Effector memory CD8-positive, alpha-beta T cell (primary cell): Measurements from ENCODE around the gene PLEKHM2.

Experiments used
- ATAC-seq: fragments of 150-1000 bp; cut with Tn5 transposase; replicated peaks from 2 replicates; pipeline ENCODE4 v1.10.0; 2021; ENCODE audit warnings: mild to moderate bottlenecking, moderate library complexity
- DNase-seq, 3 experiments: peaks; one replicate each; pipeline ENCODE4 v3.0.0; 2021
- H3K27ac Mint-ChIP-seq, 2 donors: one replicate each; pipeline ENCODE4 v1.8.0; 2022; ENCODE audit warnings: mild to moderate bottlenecking in 2 of 2, mixed read lengths in 2 of 2, moderate library complexity in 2 of 2
- H3K27me3 Mint-ChIP-seq, 2 donors: one replicate each; pipeline ENCODE4 v1.8.0; 2022; ENCODE audit warnings: mixed read lengths in 2 of 2
- H3K36me3 Mint-ChIP-seq: one replicate; pipeline ENCODE4 v1.8.0; 2022; ENCODE audit warnings: mild to moderate bottlenecking, moderate library complexity, mixed read lengths; ENCODE audit not compliant: insufficient read depth
- H3K4me1 Mint-ChIP-seq, 2 donors: one replicate each; pipeline ENCODE4 v1.8.0; 2022; ENCODE audit warnings: low read depth in 2 of 2, mixed read lengths in 2 of 2
- H3K4me3 Mint-ChIP-seq, 2 donors: one replicate each; pipeline ENCODE4 v1.8.0; 2022; ENCODE audit warnings: mild to moderate bottlenecking in 2 of 2, mixed read lengths in 2 of 2, moderate library complexity in 2 of 2
- H3K9me3 Mint-ChIP-seq, 2 donors: one replicate each; pipeline ENCODE4 v1.8.0; 2022; ENCODE audit warnings: mixed read lengths in 2 of 2

Gene PLEKHM2

DNA sequence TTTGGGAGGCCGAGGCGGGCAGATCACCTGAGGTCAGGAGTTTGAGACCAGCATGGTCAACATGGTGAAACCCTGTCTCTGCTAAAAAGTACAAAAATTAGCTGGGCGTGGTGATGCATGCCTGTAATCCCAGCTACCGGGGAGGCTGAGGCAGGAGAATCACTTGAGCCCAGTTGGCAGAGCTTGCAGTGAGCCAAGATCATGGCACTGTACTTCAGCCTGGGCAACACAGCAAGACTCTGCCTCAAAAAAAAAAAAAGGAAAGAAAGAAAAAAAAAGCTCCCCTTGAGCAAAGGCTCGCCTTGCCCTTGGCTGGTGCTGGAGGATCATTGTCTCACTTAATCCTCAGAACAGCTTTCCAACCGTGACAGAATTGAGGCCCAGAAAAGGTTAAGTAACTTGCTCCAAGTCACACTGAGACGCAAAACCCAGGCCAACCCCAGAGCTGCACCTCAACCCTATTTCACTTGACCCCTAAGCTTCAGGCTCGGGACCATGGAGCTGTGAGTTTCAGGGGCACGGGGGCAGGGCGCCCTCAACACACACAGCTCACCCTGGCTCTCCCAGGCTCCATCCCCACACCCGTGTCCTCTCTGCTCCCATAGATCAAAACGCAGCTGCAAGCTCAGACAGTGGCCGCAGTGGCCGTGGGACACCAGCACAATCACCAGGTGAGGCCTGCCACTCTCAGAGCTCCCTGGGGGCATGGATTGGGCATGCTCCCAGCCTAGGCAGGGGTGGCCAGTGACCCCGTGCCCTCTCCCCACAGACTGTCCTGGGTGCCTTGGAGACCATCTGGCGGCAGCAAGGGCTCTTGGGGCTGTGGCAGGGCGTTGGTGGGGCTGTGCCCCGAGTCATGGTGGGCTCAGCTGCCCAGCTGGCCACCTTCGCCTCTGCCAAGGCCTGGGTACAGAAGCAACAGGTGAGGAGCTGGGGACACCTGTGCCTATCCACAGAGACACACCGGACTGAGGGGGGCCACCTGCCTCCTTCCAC, 53.5 kb downstream of the PLEKHM2 start:
- Mint-ChIP-seq H3K27ac (peak overlapping the region; percentile 28 to 87), H3K27me3 (peaks cover 0 to 8% of the 10 kb centered on the region in 2 donors), H3K4me1 (peaks cover 5 to 7% of the 10 kb centered on the region in 2 donors), H3K4me3 (no peak overlapping the region), H3K9me3 (no peaks in the 10 kb centered on the region), H3K36me3 (peaks cover 24% of the 10 kb centered on the region)
- ATAC-seq (no peak), DNase-seq (no peak)

DNA sequence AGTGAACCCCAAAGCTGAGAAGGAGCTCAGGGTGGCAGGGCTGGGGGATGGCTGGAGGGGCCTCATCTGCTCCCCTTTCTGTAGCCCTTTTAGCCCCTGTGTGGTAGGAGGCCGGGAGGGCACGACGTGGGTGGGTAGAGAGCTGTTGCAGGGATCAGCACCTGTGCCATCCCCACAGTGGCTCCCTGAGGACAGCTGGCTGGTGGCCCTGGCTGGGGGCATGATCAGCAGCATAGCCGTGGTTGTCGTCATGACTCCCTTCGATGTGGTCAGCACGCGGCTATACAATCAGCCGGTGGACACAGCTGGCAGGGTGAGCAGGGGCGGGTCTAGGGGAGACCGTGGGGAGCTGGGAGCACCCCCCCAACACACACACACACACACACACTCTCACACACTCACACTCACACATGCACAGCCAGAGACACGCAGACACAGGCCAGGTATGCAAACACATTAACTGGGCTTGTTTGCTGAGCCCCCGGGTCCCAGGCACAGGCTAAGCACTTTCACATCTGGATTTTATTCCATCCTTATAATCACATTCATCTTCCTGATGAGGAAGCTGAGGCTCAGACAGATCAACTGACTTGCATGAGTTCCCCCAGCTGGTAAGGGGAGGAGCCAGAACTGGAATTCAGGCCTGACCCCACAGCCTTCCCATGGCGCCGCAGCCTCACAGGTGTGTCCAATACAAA, 54.4 kb downstream of the PLEKHM2 start:
- peaks cover 5 to 7% of the 10 kb centered on the region in 2 donors for H3K4me1 Mint-ChIP-seq
- H3K27me3 Mint-ChIP-seq, result peaks cover 0 to 8% of the 10 kb centered on the region in 2 donors
- H3K4me3 Mint-ChIP-seq, result no peak overlapping the region
- peaks cover 16% of the 10 kb centered on the region for H3K36me3 Mint-ChIP-seq
- ATAC-seq (no peak), DNase-seq (no peak)
- peak overlapping the region; percentile 28 to 87 for H3K27ac Mint-ChIP-seq
- H3K9me3 Mint-ChIP-seq, result no peaks in the 10 kb centered on the region

DNA sequence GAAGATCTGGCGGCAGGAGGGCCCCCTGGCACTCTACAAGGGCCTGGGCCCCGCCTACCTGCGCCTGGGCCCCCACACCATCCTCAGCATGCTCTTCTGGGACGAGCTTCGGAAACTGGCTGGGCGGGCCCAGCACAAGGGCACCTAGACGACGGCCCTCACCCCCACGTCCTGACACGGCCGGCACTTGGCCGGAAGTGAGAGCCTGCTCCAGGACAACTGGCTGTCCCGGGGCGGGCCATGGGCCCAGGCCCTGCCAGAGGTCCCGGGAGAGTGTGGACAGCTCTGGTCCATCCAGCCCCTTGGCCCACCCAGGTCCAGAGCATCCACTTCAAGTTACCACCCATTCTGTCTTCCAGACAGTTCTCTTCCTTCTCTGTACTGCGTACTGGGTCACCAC, 55.1 kb downstream of the PLEKHM2 start:
- Mint-ChIP-seq H3K27me3 (peaks cover 0 to 8% of the 10 kb centered on the region in 2 donors), H3K9me3 (no peaks in the 10 kb centered on the region), H3K36me3 (peaks cover 14% of the 10 kb centered on the region), H3K4me3 (no peak overlapping the region), H3K4me1 (peaks cover 5 to 7% of the 10 kb centered on the region in 2 donors), H3K27ac (peak overlapping the region in 1 of 2 donors; percentile 75)
- ATAC-seq (no peak), DNase-seq (no peak)

DNA sequence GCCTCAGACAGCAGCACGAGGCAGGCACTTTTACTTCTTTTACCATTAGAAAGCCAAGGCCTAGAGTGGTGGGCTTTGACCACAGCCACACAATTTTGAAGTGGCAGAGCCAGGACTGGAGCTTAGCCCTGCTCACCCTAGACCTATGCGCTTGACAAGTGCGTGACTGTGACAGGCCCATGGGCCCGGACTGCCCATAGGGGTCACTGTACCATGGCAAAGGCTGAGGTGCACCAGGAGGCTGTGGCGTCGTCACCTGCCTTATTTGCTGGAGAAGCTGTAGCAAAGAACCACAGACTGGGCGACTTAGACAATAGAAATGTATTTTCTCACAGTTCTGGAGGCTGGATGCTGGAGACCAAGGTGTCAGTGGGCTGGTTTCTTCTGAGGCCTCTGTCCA, 55.6 kb downstream of the PLEKHM2 start:
- no peaks in the 10 kb centered on the region for H3K9me3 Mint-ChIP-seq
- no peak overlapping the region for H3K4me3 Mint-ChIP-seq
- peaks cover 0 to 8% of the 10 kb centered on the region in 2 donors for H3K27me3 Mint-ChIP-seq
- H3K36me3 Mint-ChIP-seq, result peaks cover 10% of the 10 kb centered on the region
- H3K27ac Mint-ChIP-seq, result peak overlapping the region in 1 of 2 donors; percentile 75
- H3K4me1 Mint-ChIP-seq, result peaks cover 5 to 7% of the 10 kb centered on the region in 2 donors
- ATAC-seq (no peak), DNase-seq (no peak)

DNA sequence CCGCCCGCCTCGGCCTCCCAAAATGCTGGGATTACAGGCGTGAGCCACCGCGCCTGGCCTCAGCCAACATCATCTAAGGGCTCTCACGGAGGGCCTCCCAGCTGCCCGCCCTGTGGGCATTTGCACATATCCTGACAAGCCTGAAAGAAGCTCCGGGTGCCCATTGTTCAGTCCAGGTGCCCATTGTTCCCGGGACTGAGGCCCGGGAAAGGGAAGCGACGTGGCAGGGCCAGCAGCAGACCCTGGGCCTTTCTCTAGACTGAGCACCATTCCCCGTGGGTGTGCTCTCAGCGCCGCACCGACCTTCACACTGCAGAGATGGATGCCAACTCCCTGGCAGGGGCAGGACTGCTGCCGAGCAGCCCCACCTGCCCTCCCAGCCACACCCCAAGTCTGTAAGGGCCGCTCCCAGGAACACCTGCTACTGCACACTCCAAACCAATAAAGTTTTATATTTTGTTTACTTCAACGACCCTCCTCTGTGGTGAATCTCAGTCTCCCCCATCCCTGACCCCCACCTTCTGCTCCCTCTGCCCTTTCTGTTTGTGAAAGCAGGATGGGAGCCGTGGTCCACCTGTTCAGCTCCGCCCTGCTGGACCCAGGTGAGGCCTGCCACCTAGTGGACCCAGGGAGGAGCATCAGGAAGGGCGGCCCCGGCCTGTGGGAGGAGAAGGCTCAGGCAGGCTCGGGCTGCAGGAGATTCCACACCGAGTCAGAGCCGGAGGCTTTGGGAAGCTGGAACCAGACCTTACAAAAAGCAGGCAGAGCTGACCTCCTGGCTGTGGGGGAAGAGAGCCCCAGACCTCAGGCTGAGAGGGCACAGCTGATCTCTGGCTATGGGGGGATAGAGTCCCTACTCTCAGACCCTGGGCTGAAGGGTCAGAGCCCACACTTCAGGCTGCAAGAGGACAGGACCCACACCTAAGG, 57.1 kb downstream of the PLEKHM2 start:
- Mint-ChIP-seq H3K4me1 (peaks cover 5 to 7% of the 10 kb centered on the region in 2 donors), H3K27ac (peak overlapping the region in 1 of 2 donors; percentile 72), H3K36me3 (peaks cover 5% of the 10 kb centered on the region), H3K9me3 (no peaks in the 10 kb centered on the region), H3K4me3 (no peak overlapping the region), H3K27me3 (peaks cover 0 to 8% of the 10 kb centered on the region in 2 donors)
- ATAC-seq (peak; percentile 88), DNase-seq (peak; percentile 38 to 52 (median 47))

DNA sequence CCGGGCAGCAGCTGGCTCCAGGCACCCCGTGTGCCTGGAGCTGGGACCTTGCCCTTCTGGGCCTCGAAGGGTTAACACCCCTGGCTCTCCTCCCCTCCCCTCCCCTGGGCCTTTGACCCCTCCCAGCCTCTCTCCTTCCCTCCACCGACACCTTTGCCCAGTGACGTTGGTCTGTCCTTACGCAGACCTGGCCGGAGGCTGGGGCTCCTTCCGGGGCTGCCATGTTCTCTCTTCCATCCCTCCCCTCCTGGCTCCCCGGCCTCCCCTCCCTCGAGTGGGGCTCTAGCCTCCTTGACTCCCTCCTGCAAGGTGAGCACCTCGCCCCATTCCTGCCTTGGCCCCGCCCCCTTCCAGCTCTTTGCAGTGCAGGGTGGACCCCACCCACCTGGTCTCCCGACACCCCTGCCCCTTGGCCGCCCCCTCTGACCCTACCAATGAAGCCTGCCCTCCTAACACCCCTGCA, 58.2 kb downstream of the PLEKHM2 start, which contains the start of gene TMEM82:
Gene TMEM82, plus strand, starts transcription at position 161 of the 463 bp plus-strand sequence. Its CDS starts 61 bp downstream, at position 222.
- Mint-ChIP-seq H3K27me3 (peaks cover 0 to 8% of the 10 kb centered on the region in 2 donors), H3K9me3 (no peaks in the 10 kb centered on the region), H3K4me3 (no peak within 1 kb of the TSS), H3K4me1 (peaks cover 5 to 7% of the 10 kb centered on the region in 2 donors), H3K27ac (peak within 1 kb of the TSS in 1 of 2 donors; percentile 72), H3K36me3 (peaks cover 3% of the 10 kb centered on the region)
- no peak for DNase-seq
- no peak for ATAC-seq

DNA sequence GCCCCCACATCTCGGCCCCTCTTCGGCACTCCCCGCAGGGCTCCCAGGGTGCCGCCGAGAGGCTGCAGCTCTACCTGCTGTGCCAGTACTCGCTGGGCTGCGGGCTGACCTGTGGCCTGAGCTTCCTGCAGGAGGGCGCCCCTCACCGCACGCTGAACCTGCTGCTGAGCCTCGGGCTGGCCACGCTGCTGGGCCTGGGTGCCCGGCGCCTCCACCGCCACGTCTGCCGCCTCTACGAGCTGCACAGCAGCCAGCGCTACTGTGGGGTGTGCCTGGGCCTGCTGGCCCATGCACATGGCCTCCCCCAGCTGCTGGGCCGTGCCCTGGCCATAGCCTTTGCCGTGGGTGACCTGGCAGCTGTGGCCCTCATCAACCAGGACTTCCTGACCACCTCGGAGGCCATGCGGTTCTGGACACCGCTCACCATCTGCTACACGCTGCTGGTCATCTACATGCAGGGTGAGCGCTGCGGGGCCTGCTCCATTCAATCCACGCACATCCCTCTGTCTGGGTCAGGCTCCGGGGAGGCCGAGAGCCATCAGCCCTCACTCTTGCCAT, 60.1 kb downstream of the PLEKHM2 start:
- Mint-ChIP-seq H3K27me3 (peaks cover 5 to 8% of the 10 kb centered on the region in 2 donors), H3K9me3 (no peaks in the 10 kb centered on the region), H3K4me1 (peaks cover 5 to 7% of the 10 kb centered on the region in 2 donors), H3K36me3 (peaks cover 3% of the 10 kb centered on the region), H3K27ac (no peak overlapping the region), H3K4me3 (no peak overlapping the region)
- ATAC-seq (no peak), DNase-seq (no peak)

DNA sequence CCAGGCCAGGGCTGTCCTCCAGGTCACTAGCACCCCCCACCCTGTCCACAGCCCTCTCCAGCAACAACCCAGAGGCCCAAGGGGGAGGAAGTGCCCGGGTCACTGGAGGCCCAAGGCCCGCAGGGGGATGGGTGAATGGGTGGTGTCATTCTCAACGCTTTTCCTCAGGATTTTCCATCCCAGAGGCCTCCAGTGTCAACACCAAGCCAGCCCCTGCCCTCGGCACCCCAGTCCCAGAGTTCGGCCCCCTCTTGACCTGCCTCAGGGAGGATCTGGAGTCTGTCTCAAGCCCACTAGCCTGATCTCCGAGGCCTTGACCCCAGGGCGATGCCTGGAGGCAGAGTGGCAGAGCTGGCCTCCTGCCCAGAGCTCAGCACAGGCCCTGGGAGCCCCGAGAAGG, 63.3 kb downstream of the PLEKHM2 start:
- Mint-ChIP-seq H3K27me3 (peaks cover 13 to 17% of the 10 kb centered on the region in 2 donors), H3K4me3 (no peak overlapping the region), H3K27ac (no peak overlapping the region), H3K36me3 (no peaks in the 10 kb centered on the region), H3K9me3 (no peaks in the 10 kb centered on the region), H3K4me1 (no peaks in the 10 kb centered on the region)
- DNase-seq (no peak), ATAC-seq (no peak)

DNA sequence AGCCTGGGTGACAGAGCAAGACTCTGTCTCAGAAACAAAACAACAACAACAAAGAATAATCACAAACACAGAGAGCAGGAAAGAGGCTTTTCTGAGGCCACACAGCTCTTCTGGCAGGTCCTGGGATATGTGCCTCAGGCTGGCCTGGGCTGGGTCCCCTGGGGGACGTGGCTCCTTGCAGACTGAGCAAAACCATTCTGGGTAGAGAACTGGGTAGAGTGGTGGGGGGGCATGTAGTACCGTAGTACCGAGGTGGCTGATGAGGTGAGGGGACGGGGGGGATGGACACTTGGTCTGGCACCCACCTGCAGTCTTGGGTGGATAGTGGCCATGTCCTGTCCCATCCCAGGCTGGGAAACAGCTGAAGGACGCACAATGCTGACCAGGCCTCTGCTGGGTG, 64.1 kb downstream of the PLEKHM2 start:
- peaks cover 17% of the 10 kb centered on the region in 2 donors for H3K27me3 Mint-ChIP-seq
- no peak overlapping the region for H3K27ac Mint-ChIP-seq
- H3K4me3 Mint-ChIP-seq, result no peak overlapping the region
- no peaks in the 10 kb centered on the region for H3K9me3 Mint-ChIP-seq
- H3K4me1 Mint-ChIP-seq, result no peaks in the 10 kb centered on the region
- DNase-seq (no peak), ATAC-seq (no peak)
- no peaks in the 10 kb centered on the region for H3K36me3 Mint-ChIP-seq

DNA sequence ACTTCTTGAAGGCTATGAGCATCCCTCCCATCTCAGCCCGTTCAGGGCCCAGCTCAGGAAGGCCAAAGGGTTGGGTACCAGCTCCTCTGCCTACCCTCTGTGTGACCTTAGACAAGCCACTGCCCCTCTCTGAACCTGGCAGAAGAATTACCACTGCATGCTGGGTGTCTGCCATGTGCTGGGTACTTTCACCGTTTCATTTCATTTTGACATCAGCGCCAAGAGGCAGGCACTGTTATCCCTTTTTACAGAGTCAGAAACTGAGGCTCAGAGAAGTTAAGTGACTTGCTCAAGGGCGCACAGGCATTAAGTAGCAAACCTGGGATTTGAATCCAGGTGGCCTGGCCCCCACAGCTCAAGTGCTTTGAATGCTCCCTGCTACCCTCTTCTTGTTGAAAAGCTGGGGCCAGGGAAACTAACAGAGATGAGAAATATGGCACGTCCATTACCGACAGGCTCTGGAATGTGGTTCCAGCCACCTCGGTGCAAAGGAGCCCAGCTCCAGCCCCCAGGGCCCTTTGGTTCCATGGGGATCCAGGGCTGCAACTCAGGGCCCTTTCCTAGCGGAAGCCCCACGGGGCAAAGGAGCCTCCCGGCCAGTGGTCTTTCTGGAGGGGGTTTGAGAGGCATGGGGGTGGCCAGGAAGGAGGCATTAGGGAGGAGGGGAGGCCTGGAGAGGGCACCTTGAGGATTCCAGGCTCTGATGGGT, 64.7 kb downstream of the PLEKHM2 start:
- H3K27ac Mint-ChIP-seq, result no peak overlapping the region
- H3K36me3 Mint-ChIP-seq, result no peaks in the 10 kb centered on the region
- no peak overlapping the region for H3K4me3 Mint-ChIP-seq
- no peak for ATAC-seq
- no peak for DNase-seq
- no peaks in the 10 kb centered on the region for H3K4me1 Mint-ChIP-seq
- peaks cover 17 to 22% of the 10 kb centered on the region in 2 donors for H3K27me3 Mint-ChIP-seq
- no peaks in the 10 kb centered on the region for H3K9me3 Mint-ChIP-seq

DNA sequence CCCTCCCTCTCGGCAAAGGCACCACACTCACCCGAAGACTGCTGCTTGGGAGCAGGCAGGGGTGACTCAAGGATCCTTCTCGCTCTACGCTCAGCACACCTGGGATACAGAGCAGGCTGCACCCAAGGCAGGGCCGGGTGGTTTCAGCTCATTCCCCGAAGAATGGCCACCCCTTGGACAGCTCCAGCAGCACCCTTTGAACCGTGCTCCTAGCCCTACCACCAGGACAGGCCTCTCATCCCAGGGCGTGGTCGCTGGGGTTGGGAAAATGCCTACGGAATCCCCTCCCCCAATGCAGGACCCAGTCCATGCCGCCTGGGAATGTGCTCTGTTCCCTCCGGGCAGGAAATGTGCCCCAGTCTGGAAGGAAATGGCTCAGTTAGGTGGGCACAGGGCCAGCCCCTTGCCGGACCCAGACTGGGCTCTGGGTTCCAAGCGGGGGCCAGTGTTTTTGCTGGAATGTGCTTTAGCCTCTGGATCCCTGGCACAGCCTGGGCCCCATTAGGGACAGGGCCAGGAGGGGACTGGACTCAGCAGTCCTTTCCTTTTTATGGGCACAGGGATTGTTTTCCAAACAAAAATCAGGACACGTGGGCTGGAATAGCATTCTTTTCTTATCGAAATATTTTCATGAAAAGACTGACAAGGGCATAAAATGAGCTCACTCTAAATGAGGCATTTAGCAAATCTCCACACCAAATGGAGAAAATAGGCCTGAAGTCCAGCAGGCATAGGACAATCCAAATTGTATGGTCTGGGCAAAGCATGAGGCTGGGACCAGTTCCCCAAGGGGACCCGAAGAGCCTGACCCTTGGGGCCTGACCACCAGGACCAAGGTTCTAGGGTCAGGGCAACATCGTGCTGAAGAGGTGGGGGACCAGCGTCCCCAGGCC, 65.5 kb downstream of the PLEKHM2 start:
- Mint-ChIP-seq H3K36me3 (no peaks in the 10 kb centered on the region), H3K9me3 (no peaks in the 10 kb centered on the region), H3K4me3 (no peak overlapping the region), H3K4me1 (no peaks in the 10 kb centered on the region), H3K27me3 (peaks cover 17 to 24% of the 10 kb centered on the region in 2 donors), H3K27ac (no peak overlapping the region)
- DNase-seq, result no peak
- ATAC-seq, result no peak
